ENCODE data around the gene G0S2.

Gene G0S2

DNA sequence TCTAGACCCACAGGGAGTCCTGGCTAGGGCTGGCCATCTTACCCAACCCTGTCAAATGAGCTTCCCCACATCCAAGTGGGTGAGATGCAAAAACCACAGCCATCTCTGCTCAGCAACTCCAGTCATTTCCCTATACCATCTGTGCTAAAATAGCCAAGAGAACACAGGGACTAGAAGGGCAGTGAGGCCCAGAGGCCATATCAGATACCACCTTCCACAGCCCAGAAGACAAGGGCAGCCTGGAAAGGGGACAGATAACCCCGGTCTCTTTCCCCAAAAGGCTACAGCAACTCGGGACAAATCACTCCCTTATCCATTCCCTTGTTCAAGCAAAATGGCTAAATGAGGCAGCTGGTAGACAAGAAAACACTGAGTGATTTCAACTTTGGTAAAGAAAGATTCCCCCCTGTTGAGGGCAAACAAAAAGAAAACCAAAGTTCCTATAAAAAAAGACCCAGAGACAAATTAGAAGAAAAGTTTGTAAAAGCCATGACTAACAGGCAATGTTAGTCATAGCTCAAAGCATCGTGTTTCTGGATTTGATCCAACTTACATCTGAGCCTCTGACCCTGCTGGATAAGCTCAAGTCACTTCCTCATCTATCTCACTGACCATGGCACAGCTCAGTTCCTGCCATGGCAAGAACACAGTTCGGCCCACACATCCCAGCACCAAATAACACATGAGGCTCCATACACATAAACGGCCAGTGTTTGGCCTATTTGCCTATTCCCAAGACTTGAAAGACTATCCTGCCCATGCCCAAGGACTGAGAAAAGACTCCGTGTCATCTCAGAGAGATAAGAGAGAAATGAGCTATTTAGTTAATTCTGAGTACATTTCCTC, 26.1 kb upstream of the G0S2 start:
- peak; percentile 83 for DNase-seq (ENCODE audit: low read depth)

DNA sequence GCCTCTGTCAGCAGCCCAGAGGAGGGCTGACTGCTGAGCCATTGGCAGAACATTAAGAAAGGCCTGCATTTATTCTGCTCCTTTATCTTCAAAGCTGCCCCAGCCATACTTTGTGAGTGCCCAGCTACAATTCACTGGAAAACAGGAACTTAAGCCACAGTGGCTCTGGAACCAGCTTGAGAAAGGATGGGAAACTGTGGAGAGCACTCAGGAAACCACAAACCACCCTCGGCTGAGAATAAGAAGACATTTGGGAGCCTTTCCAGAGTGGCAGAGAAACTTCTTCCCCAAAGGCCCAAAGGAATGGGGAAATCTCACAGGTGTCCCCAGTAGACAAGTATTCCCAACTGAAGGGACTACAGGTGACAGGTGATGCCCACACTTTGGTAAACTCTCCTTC, 24.8 kb upstream of the G0S2 start:
- no peak for DNase-seq (ENCODE audit: low read depth)

DNA sequence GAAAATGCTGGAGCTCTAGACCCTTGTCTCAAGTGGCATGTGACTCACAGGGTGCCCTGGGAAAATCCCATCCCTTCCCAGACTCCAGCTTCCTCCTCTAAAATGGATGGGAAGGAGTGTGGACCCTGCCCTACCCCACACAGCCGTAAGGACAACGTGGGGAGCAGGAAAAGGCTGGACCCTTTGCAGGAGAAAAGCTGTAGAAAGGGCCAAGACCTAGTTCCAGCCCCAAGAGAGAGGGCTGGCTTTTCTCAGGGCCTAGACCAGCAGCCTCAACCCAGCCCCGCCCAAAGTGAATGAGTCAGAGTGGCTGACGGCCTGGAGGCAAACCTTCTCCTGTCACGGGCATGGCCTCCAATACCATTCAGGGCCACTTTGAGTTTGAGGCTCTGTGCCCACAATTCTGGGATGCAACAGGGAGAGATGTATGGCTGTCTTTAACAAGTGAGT, 24.0 kb upstream of the G0S2 start:
- no peak for DNase-seq (ENCODE audit: low read depth)

DNA sequence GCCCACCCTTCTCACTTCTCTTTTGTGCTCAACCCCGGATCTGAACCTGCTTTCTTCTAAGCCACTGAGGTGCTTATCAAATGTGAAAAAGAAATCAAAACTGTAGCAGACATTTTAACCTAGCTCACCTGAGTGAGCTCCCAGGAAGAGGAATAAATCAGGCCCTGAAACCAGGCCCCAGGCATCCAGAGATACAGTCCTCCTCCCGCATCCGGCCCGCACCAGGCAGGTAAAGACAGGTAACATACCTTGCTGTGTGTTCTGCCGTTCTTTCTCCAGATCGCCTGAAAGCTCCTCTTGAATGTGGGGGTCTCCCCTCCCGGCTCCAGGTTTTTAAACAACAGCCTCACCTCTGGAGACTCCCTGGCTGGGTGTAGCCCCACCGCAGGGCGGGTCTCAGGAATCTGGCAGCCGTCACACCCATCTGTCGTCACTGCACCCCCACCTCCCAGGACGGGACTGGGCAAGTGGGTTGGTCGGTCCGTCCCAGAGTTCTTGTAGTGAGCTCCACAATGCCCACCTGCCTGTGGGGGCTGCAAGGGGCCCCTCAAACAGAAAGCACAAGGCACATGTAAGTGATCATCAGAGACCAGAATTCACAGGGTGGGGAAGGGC, 23.0 kb upstream of the G0S2 start, which contains the start of gene LAMB3:
TSS of gene LAMB3 (minus strand) at position 305 of the 615 bp plus-strand sequence. CDS start 1,481 bp downstream, outside the sequence.
- DNase-seq (ENCODE audit: low read depth): no peak

DNA sequence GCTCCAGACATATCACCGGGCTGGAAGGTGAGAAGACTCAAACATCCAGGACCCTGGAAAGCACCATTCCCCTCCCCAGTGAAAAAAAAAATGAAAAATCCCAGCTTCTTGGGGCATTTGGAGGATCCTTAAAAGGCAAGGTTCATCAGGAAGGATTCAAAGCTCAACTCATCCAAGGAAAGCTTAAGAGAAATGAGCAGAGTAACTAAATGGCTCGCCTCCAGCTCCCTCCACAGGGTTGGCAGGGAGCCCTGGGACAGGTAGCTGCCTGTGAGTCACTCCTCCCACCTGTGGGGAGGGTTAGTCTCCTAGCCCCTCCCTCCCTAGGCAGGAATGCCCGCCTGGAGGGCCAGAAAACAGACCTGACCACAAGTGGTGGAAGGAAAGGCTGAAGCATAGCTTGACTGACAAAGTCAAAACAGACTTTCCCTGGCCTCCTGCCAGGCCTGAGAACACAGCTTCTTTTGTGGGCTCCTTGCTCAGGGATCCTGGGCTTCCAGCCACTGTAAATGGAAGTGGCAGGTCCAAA, 22.3 kb upstream of the G0S2 start:
- no peak for DNase-seq (ENCODE audit: low read depth)

DNA sequence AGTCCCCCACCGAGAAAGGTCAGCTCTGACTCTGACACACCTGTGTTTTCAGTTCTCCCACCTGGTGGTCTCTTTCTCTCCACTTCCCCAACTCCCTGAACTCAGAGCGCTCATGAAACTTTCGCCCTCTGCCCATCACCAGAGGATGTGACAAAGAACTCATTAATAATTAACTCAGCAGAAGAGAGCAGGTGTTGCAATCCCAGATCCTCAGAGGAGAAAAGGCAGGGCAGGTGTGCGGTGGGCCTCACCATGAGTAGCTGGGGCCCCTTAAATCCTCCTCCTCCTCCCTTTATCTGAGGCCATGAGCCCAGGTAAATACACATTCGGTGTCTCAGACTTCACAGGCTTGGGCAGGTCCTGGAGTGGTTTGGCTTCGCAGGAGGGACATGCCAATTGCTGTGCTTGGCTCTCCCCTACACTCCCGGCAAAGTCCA, 21.3 kb upstream of the G0S2 start:
- DNase-seq (ENCODE audit: low read depth): no peak

DNA sequence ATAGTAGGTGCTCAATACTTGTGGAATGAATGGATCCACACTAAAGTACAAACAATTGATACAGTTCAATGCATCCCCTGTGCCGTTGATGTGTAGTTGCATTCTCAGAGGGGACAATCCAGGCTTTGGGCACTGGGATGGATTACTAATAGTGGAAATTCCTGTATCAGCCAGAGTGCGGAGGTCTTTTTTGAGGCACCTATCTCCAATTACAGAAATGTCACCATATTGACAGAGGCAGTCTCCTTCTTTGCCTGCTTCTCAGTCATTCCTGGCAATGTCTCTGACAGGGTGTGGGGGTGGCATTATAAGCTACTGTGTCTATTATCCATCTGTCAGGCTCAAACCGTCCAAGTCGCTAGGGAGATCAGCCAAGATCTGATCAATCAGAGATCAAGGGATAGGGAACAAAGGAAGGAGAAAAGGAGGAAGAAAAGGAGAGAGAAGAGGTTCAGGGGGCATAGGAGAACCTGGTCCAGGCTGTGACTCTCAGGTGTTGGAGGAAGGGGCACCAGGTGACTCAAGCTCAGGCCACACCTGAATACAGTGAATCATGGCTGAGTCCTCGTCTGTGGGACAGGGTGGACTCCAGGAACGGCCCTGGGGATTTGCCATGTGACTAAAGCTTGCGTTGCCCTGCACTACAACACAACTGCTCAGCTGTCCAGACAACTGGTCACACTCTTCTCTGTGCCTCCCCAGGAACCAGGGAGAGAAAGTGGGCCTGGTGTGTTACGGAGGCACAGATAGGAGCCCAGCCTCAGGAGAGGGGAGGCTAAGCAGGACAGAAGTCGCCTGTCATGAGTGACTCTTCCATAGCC, 19.6 kb upstream of the G0S2 start:
- DNase-seq (ENCODE audit: low read depth): no peak

DNA sequence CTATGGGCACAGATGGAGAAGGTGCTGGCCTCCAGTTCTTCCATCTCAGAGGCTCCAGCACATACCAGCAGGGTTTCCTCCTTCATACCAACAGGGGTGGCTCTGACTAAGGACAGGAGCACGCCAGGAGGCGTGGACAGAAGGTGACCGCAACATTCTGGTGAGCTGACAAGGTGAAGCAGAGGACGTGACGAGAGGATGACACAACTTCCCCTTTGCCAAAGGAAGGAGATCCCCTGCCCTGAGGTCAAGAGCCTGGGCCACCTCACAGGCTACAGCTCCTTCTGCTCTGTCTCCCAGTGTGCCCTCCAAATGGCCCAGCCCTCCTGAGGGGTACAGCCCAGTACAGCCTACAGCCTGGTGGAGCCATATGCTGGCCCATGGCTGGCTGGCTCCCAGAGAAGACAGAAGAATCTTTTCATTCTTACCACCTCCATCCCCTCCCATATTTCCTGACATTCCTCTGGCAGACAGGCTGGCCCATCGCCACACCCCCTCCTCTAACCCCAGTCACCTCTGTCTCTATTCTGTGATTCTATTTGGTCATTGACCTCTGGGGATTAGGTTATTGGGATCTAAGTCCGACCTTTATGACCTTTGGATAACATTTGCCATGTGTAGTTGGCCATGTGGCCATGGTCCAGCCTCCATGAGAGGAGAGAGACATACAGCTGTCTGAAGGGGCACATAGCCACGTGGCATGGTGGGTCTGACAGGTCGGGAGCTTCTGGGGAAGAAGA, 17.9 kb upstream of the G0S2 start:
- DNase-seq (ENCODE audit: low read depth): no peak

DNA sequence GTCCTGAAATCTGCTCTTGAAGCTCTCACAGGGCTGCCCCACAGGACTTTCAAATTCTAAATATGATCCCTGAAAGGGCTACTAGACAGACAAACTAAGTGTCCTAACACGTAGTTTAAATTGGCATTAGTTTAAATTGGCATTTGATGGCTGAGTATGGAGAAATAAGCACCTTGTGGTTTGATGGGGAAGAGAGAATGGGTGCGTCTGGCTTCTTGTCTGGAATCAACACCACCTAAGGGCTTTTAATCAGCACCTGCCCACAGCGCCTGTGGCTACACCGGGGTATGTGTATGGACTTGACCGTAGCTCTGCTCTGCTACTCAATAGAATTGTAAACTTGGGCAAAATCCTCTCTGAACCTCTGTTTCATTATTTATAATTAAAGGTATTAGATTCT, 17.3 kb upstream of the G0S2 start:
- no peak for DNase-seq (ENCODE audit: low read depth)

DNA sequence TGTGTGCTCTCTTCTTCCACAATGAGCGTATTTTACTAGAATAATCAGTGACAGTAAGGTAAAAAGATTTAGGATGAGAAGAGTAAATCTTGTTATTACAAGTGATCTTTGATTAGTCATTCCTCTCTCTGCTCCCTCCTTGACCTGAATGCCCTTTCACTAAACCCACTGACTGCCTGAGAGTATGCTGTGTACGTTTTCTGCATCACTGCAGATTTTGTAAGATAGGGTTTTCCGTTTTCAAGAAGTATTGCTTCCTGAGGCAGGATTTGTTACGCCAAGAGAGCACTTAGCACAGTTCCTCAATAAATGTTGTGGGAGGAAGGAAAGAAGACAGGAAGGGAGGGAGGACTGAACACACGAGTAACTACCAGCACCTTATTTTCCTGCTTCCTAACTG, 15.3 kb upstream of the G0S2 start:
- no peak for DNase-seq (ENCODE audit: low read depth)

DNA sequence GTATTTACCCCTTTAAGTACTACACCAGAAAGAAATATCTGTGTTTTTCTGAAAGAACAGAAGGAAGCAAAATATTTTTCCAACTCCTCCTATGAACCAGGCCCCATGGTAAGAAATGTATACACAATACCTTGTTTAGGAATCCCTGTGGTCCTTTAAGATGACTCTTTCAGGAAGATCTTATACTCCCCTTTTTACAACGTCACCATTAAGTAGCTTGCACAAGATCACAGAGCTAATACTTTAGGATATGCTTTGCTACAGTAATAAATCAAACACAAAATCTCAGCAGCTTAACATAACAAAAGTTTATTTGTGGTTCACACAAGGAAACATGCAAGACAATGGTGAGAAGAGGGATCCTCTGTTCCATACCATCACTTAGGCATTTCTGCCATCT, 14.1 kb upstream of the G0S2 start:
- no peak for DNase-seq (ENCODE audit: low read depth)

DNA sequence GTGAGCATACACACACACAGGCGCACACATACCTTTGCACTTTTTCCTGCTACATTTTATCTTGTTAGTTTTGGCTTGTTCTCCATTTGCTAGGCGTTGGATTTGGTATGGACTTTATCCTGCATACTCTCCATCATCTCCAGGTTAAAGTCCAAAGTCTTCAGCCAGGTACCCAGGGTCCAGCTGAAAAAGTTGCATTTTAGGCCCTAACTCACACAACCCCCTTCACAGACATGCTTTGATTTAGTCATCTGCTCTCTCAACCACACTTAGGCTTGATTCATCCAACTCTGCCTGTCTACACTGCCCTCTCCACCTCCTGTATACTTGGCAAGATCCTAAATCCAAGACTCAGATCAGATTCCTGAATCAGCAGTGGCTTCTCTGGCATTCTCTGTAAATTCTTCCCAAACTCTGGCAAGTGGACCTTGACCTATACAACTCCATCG, 12.3 kb upstream of the G0S2 start:
- DNase-seq (ENCODE audit: low read depth): no peak

DNA sequence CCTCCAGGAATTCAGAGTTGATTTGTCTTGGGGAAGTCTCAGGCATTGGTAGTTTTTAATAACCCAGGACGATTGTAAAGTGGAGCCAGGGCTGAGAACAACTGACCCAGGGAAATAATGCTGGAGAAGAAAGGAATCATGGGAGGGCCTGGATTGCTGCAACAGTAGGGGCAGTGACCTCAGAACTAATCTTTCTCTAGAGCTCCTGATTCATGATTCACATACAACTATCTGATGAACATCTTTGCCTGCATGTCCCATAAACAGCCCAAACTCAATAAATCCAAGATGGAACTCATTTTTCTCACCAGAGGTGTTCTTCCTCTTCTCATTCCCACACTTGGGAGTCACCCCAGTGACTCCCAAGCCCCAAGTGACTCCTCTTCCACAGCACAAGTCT, 8.1 kb upstream of the G0S2 start:
- DNase-seq (ENCODE audit: low read depth): no peak

DNA sequence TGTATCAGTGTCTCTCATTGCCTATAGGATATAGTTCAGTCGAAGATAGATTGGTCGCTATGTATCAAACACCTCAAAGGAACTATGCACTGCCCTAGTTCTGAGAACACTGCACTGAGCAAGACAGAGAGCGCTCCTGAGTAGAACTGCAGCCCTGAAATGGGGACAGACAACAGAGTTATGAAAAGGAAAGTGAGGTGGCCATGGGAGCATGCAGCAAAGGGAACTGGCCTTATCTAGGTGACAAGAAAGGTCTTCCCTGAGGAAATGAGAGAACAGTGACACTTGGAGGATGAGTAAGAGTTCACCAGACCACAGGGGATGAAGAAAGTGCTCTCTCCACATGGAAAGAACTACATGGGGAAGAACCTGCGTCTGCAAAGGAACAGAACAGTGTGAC, 7.5 kb upstream of the G0S2 start:
- no peak for DNase-seq (ENCODE audit: low read depth)

DNA sequence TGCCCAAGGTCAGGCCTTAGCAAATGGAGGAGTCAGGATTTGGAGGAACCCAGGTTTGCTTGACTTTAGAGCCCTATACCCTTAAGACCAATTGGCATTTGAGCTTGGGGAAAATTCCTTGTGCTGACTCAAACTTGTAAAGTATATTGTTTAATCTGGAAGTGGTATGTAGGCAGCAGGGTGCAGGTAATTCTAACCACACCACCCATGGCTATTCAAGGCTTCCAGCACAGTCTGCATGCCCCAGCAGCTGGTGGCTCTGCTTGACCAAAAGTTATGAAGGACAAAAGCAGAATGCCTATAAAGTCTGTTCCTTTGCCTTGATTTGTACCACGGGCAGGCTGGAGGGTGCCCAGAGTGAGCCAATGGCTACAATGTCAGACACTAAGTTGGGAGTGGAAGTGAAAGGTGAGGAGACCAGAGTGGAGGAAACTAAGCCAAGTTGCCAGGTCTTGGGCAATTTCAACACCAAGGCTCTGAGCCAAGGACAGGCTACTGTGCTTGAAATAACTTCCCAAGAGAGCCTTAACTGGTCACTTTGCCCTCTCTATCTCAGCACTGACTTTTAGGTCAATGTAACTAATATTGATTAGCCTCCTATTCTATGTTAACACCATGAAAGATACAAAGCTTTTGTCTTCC, 4.7 kb upstream of the G0S2 start:
- no peak for DNase-seq (ENCODE audit: low read depth)

DNA sequence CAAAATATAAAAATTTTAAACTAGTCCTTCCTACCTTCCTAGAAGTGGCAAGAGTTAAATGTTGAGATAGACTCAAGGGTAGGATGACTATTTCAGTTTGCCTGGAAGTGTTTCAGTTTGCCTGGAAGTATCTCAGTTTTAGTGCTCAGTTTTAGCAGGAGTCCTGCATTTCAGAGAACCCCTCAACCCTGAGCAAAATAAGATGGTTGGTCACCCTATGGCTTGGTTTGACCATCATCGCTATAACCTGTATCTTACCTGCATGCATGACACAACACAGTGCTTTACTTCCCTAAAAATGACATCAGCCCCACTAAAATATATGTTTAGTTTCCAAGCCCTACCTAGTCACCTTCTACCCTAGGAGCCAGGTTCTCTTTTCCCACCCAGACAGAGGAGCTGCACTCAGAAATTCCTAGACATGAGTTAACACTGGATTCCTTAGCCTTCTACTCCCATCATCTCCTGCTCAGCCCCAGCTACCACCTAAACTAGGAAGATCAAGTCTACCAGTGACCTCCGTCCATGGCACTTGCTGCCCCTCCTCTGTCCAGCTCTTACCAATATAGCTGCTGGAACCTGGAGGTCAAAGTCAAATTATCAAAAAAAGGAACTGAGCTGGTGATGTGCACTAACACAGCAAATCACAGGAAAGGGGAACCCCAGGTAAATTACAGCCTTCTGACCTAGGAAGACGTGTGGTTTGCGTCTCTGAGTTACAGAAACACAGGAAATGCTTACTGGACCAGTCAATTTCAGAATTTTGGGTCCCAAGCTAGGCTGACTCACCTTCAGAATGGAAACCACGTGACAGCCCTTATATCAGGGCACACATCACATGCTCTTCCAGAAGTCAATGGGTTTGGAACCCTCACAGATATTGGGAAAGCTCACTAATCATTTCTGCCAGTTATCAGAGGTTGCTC, 2.2 kb upstream of the G0S2 start:
- no peak for DNase-seq (ENCODE audit: low read depth)

DNA sequence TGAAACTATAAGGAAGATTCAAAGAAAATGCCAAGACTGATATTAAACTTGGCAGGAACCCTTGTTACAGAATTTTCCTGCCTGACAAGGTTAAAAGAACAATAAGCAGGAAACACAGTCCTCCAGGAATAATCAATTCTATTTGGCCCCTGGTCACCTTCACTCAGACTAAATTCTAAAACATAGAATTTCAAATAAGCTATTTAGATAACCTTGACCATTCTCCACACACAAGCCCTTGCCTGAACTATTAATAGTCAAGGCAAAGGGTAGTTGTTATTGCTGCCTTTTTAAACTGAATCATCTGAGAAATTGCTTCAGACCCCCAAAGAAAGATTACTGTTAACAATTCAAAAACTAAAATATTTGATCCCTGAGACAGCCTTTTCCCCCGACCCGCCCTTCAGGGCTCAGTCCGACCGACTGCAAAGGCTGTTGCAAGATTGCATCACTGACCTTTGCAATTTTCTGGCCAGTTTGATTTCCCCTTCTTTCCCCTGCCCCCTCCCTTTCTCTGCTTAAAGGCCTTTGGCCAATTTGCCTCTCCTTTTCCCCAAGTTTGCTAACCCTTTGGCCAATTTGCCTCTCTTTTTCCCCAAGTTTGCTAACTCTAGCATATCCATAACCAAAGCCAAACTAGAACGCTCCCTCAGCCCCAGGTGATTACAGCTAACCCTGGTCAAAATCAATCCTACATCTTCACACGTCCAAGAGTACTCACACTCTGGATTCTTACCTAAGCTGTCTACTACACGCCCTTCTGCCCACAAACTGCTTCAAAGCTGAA, 1.4 kb upstream of the G0S2 start:
- no peak for DNase-seq (ENCODE audit: low read depth)

DNA sequence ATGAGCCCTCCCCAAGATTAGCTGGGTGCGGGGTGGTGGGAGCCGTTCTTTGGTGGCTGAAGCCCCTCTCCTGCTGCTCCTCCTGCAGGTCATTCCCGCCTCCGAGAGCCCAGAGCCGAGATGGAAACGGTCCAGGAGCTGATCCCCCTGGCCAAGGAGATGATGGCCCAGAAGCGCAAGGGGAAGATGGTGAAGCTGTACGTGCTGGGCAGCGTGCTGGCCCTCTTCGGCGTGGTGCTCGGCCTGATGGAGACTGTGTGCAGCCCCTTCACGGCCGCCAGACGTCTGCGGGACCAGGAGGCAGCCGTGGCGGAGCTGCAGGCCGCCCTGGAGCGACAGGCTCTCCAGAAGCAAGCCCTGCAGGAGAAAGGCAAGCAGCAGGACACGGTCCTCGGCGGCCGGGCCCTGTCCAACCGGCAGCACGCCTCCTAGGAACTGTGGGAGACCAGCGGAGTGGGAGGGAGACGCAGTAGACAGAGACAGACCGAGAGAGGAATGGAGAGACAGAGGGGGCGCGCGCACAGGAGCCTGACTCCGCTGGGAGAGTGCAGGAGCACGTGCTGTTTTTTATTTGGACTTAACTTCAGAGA, 448 bp downstream of the G0S2 start:
- no peak for DNase-seq (ENCODE audit: low read depth)
